ENCODE results near the gene CRABP2. TPM values are rescaled to one million over a fixed set of nuclear protein-coding genes. Genes with fewer than 3 reads are reported as not detected.

The CRABP2 gene
- total RNA-seq, 6 donors from 2014 or later, result 0.76 to 8.1 (median 3.9) TPM; not detected in 1

DNA sequence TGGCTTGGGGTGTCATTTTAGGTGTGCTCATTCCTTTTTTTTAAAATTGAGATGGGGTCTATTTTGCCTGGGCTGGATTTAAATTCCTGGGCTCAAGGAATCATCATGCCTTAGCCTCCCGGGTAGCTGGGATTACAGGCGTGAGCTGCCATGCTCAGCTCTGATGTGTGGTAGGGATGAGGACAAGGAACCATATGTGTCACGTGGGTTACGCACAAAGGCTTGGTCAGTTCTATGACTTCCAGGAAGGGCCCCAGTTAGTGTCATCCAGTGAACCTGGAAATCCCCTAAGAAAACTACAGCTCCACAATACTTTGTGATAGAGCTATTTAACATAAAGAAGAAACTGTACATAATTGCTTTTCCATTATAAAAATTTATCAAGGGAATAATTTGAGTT, 16.2 kb upstream of the CRABP2 start:
- TF ChIP-seq POLR2AphosphoS5 (IDR thresholded peaks at IDR 0.05) (no peak), EP300 (IDR thresholded peaks at IDR 0.05) (no peak), POLR2A (IDR thresholded peaks at IDR 0.05) (no peak)
- TF ChIP-seq, protein P1, sequence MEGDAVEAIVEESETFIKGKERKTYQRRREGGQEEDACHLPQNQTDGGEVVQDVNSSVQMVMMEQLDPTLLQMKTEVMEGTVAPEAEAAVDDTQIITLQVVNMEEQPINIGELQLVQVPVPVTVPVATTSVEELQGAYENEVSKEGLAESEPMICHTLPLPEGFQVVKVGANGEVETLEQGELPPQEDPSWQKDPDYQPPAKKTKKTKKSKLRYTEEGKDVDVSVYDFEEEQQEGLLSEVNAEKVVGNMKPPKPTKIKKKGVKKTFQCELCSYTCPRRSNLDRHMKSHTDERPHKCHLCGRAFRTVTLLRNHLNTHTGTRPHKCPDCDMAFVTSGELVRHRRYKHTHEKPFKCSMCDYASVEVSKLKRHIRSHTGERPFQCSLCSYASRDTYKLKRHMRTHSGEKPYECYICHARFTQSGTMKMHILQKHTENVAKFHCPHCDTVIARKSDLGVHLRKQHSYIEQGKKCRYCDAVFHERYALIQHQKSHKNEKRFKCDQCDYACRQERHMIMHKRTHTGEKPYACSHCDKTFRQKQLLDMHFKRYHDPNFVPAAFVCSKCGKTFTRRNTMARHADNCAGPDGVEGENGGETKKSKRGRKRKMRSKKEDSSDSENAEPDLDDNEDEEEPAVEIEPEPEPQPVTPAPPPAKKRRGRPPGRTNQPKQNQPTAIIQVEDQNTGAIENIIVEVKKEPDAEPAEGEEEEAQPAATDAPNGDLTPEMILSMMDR (IDR thresholded peaks at IDR 0.05), result no peak
- H3K27ac ChIP-seq, result no peak overlapping the region
- ATAC-seq (ENCODE audit: low FRiP score in 2 of 2) (no peak), DNase-seq (no peak)
- H3K9me3 ChIP-seq, result no peaks in the 10 kb centered on the region
- H3K36me3 ChIP-seq, result peaks cover 15 to 56% (median 35%) of the 10 kb centered on the region in 4 donors
- 75 to 81% methylated on average over 4 of the region's 4 CpGs for WGBS, 2 donors
- no peaks in the 10 kb centered on the region for H3K27me3 ChIP-seq
- no peak overlapping the region for H3K4me3 ChIP-seq
- H3K4me1 ChIP-seq, result peaks cover 20 to 24% (median 22%) of the 10 kb centered on the region in 4 donors

DNA sequence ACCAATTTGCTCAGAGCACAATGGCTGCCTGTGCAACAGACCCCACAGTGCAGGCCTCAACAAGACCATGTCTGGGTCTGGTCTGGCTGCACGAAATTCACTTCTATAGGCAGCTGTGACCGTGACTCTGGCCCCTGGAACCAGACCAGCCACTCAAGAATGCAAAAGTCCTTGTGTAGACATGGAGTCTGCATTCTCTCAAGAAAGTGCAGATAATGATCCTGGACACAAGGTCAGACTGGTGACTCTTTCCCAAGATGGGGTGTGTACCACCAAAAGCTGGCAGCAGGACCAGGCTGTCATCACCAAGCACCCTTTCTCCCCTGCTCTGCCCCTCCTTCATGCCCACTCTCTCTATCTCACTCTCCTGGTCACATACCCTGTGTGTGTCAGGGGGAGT, 15.7 kb upstream of the CRABP2 start:
- DNase-seq (no peak), ATAC-seq (ENCODE audit: low FRiP score in 2 of 2) (no peak)
- H3K4me1 ChIP-seq, result peaks cover 16 to 20% (median 18%) of the 10 kb centered on the region in 4 donors
- no peak overlapping the region for H3K4me3 ChIP-seq
- H3K9me3 ChIP-seq, result no peaks in the 10 kb centered on the region
- H3K27ac ChIP-seq, result no peak overlapping the region
- H3K27me3 ChIP-seq, result no peaks in the 10 kb centered on the region
- TF ChIP-seq EP300 (IDR thresholded peaks at IDR 0.05) (no peak), POLR2A (IDR thresholded peaks at IDR 0.05) (no peak), POLR2AphosphoS5 (IDR thresholded peaks at IDR 0.05) (no peak)
- TF ChIP-seq, protein P1 (IDR thresholded peaks at IDR 0.05), result no peak
- WGBS, 2 donors, result 70 to 73% methylated on average over 2 of the region's 2 CpGs
- H3K36me3 ChIP-seq, result peaks cover 15 to 56% (median 35%) of the 10 kb centered on the region in 4 donors

DNA sequence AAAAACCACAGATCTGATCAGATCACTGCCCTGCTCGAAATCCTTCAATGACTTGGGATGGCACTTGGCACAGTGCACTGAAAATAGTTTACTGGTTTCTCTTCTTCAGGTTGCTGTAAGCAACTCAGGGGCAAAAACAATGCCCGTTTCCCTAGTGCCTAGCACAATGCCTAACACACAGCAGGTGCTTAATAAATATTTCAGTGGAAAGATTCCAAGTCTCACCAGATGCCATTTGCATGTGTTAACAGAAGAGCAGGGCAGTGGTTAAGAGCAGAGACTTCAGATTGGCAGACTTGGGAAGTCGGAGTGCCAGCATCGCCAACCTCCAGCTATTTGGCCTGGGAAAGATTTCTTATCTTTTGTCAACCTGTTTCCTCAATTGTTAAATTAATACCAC, 12.0 kb upstream of the CRABP2 start:
- no peak overlapping the region for H3K27ac ChIP-seq
- ATAC-seq (ENCODE audit: low FRiP score in 2 of 2) (no peak), DNase-seq (no peak)
- H3K9me3 ChIP-seq, result no peaks in the 10 kb centered on the region
- H3K4me3 ChIP-seq, result no peak overlapping the region
- peaks cover 0 to 27% (median 14%) of the 10 kb centered on the region in 4 donors for H3K36me3 ChIP-seq
- H3K27me3 ChIP-seq, result no peaks in the 10 kb centered on the region
- no peaks in the 10 kb centered on the region for H3K4me1 ChIP-seq
- 81 to 82% methylated on average over 4 of the region's 4 CpGs for WGBS, 2 donors
- no peak for TF ChIP-seq EP300 (IDR thresholded peaks at IDR 0.05)
- no peak for TF ChIP-seq POLR2A (IDR thresholded peaks at IDR 0.05)
- no peak for TF ChIP-seq POLR2AphosphoS5 (IDR thresholded peaks at IDR 0.05)
- TF ChIP-seq, protein P1 (IDR thresholded peaks at IDR 0.05), result no peak

DNA sequence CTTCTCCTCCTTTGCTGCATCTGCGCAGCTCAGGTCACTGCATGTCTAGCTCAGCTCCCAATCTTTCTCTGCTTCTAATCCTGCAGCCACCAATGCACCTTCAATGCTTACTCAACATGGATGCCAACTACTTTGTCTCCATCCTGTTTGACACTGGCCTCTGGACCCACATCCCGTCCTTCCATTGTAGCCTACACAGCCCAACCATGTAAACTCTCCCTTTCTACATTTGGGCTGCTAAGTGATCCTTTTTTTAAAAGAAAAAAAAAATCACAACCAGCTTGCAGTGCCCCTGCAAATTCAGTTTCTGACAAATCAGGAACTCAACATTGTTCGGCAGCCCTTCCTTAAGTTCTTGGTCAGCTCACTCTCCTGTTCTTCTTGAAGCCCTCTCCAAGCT, 9.4 kb upstream of the CRABP2 start:
- H3K4me3 ChIP-seq, result no peak overlapping the region
- WGBS, 2 donors, result 89% methylated on average over 3 of the region's 3 CpGs
- ATAC-seq (ENCODE audit: low FRiP score in 2 of 2) (no peak), DNase-seq (no peak)
- no peaks in the 10 kb centered on the region for H3K27me3 ChIP-seq
- H3K4me1 ChIP-seq, result no peaks in the 10 kb centered on the region
- H3K27ac ChIP-seq, result no peak overlapping the region
- H3K36me3 ChIP-seq, result peaks cover 0 to 5% (median 0%) of the 10 kb centered on the region in 4 donors
- TF ChIP-seq POLR2A (IDR thresholded peaks at IDR 0.05) (no peak), EP300 (IDR thresholded peaks at IDR 0.05) (no peak), POLR2AphosphoS5 (IDR thresholded peaks at IDR 0.05) (no peak)
- TF ChIP-seq, protein P1 (IDR thresholded peaks at IDR 0.05), result no peak
- H3K9me3 ChIP-seq, result no peaks in the 10 kb centered on the region

DNA sequence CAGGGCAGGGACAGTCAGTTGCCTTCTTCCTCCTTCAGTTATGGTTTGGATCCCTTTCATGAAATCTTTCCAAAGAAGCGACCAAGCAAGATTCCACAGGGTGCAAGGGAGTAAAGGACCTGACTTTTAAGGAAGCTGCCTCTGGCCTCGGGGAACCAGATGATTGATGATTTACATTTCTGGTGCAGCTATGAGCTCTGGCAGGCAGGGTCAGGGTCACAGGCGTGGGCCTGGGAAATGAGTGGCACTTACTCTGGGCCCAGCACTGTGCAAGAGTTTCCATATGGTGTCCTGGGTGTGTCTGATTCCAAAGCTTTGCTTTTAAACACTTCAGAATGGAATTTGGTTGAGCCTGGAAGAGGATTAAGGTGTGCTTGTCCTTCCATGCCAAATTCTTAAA, 7.2 kb upstream of the CRABP2 start:
- WGBS, 2 donors, result 49 to 52% methylated on average over 3 of the region's 3 CpGs
- no peak for ATAC-seq (ENCODE audit: low FRiP score in 2 of 2)

More for the DNA sequence above, 7.2 kb upstream of the CRABP2 start:
- no peak overlapping the region for H3K27ac ChIP-seq
- no peaks in the 10 kb centered on the region for H3K27me3 ChIP-seq
- H3K9me3 ChIP-seq, result no peaks in the 10 kb centered on the region
- no peak for TF ChIP-seq POLR2AphosphoS5 (IDR thresholded peaks at IDR 0.05)
- peaks cover 0 to 4% (median 0%) of the 10 kb centered on the region in 4 donors for H3K4me1 ChIP-seq
- peaks cover 0 to 5% (median 0%) of the 10 kb centered on the region in 4 donors for H3K36me3 ChIP-seq
- DNase-seq, result no peak
- no peak overlapping the region for H3K4me3 ChIP-seq

All from upper lobe of left lung (tissue), 6 donors.